ENCODE data around the gene ESRRG. TPM values are rescaled to one million over a fixed set of nuclear protein-coding genes. Genes with fewer than 3 reads are reported as not detected.

ESRRG gene
- total RNA-seq, 1 donor from 2014 or later: not detected

DNA sequence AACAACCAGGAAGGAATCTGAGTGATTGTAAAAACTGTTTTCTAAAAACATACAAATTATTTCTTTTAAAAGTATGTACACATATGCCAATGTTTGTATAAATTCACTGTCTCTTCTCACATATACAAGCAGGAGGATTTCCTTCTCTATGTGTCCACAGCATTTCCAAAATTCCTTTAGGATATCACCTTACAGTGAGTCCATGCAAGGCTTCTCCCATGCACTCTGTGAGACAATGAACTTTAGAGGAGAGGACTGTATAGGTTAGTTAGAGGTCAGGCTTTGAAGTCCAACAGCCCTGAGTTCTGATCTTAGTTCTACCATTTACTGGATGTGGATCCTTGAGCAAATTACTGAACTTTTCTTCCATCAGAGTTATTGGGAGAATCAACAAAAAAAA lies 265.9 kb downstream of the ESRRG start:
- intact Hi-C loops (cut with micrococcal nuclease): no loop called here

DNA sequence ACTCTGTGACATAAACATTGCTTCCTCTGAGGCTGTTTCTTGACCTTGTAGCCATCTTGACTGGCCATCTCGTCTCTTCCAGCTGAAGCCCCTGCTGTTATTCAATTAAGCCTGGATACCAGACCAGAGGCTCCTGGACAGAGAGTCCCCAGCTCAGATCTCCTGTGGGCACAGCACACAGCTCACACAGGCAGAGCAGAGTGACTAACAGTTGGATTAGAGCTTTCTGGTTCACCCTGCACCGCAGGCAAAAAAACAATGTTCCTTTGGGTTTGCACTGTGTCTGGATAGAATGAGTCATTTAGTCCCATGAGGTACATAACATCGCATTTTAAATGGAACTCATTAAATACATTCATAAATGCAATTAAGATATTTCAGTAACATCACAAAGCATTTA lies 266.5 kb downstream of the ESRRG start:
- intact Hi-C loops (cut with micrococcal nuclease): no loop called here

DNA sequence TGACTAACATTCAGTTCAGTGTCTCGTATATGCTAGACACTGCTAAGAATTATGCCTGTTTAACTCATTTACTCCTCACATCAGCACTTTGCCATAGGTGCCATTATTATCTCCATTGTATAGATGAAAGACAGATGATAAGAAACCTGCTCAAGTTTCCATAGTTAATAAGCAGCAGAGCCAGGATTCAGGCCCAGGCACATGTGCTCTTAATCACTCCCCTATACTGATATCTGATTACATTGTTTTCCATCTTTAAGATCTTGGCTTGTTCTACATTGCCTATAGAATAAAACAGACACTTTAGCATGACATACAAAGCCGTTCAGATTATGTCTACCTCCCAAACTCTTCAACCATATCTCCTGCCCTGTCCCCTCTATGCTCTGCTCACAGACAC lies 269.5 kb downstream of the ESRRG start:
- intact Hi-C loops (cut with micrococcal nuclease): no loop called here
